IPS-NIHi7 (cell line): ENCODE results near the gene TSKU.

Experiments used
- DNase-seq: peaks from one replicate; pipeline ENCODE4 v3.0.0; 2012; ENCODE audit warnings: mixed read lengths; ENCODE audit errors: extremely low spot score

TSKU gene

DNA sequence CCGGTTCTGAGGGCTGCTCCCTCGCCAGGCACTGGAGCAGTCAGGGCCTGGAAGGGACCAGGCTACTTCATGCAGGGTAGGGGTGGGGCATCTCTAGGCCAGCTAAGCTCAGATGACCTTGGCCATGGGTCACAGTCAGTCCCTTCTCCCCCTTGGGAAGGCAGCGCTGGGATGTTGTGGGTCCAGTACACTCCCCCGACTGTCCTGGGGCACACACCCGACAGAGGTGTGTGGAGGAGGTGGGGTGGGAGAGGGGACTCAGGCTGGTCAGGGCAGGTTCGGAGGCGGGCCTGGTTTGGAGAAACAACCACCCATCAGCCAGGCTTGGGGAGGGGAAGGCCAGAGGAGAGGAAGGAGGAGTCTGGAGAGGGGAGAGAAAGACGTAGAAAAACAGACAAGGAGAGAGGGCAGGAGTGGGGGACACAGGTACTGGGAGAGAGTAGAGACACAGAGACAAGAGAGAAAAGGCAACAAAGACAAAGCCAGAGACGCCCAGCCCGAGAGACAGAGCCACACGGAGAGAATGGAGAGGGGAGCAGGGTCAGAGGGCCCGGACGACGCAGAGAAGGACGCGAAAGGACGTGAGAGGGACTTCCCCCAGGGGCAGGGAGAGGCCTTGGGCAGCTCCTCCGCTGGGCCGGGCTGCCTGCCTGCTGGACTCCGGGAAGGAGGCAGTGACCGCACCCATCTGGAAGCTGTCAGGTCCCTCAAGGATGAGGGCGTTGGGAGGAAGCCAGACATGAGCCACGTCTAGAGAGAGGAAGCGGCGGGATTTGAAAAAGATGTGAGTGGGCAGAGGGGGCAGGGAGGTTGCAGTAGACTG is 30.6 kb upstream of the TSKU start:
- no peak for DNase-seq

DNA sequence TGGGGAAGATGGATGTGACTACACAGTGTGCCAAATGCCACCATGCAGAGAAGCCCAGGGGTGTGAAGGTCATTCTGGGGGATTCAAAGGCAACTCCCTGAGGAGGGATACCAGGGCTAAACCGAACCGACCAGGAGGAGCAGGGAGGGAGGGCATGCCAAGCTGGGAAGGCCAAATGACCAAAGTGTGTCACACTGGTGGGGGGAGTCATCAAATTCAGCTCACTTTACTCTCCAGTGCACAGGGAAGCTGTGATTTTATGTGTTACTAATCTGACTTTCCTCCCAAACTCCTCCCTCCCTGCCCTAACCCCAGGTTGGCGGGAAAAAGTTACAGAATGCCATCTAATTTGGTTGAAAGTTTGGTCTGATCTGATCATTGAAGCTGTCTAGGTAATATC is 29.7 kb upstream of the TSKU start:
- DNase-seq = no peak

DNA sequence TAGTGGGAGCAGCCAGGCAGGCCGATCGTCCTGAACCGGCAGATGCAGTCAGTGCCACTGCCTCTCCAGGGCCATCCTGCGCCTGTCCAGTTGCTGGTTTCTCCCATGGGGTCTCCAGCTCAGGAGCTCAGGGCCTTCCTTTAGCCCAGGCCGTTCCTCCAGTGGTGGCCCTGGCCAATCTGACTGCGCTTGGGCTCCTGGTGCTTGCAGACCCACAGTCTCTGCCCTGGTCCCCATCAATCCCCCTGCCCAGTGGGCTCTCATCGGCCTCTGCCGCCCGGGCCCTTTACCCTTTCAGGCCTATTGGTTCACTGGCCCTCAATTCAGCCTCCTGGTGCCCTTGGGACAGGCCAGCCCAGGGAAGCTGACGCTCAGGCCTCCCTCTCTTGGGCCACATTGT is 29.2 kb upstream of the TSKU start:
- no peak for DNase-seq

DNA sequence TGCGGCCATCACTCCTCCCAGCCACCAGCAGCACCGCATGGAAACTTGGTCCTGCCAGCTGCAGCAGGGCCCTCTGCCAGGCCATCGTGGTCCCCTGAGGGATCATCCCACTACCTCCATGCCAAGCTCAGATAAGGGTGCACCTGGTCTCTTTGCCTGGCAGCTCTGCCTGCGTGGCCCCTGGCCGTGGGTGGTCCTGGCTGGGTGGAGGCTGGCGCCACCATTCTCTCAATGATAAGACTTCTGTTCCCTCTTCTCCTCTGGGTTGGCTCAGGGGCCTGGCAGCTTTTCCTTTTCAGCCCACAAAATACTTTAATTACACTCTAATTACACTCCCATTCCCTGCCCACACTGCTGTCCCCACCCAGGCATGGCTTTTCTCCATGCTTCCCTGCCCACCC is 26.8 kb upstream of the TSKU start:
- DNase-seq = no peak

DNA sequence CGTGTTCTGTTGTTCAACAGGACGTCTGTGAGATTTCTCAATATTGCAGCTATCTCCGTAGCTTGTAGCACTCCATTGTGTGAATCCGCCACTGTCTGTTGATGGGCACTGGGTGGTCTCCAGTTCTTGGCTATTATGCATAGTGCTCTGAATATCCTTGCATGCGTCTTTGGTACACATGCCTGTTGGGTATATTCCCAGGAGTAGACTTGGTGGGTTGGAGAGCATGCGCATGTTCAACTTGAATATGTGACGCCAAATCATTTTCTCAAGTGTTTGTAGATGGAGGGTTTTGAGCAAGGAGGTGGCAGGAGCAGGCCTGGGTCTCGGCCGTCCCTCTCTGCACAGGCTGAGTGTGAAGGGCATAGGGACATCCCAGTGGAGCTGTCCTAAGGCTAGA is 24.8 kb upstream of the TSKU start:
- no peak for DNase-seq

DNA sequence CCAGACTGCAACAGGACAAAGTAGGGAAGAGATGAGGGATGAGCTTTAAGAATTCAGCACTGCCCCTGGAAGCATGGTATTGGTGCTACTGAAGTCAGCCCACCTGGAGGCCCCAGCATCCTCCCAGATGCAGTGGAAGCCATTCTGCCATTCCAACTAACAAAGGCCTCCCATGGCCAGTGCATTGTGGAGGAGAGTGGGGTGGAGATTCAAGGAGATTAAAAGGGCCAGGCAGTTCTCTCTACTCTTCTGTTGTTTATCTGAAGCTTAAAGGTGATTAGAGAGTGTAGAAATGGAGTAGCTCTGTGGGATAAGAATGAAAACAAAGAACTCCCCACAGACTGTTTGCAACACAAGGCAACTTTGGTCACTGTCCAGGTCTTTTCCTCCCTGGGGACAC is 24.1 kb upstream of the TSKU start:
- no peak for DNase-seq

DNA sequence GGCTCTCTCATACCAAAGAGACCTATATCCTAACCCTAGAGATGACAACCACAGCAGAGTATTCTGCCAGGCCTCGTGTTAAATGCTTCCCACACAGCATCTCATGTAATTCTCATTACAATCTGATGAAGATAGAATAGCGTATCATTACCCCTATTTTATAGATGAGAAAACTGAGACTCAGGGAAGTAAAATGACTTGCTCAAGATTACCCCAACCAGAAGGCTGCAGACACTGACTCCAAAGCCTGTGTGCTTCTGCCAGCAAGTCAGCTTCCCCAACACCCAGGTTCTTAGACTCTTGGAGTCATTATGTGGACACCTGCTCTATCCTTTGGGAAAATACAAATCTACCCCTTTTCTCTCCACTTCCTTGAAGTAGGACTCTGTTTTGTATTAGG is 23.6 kb upstream of the TSKU start:
- DNase-seq = no peak

DNA sequence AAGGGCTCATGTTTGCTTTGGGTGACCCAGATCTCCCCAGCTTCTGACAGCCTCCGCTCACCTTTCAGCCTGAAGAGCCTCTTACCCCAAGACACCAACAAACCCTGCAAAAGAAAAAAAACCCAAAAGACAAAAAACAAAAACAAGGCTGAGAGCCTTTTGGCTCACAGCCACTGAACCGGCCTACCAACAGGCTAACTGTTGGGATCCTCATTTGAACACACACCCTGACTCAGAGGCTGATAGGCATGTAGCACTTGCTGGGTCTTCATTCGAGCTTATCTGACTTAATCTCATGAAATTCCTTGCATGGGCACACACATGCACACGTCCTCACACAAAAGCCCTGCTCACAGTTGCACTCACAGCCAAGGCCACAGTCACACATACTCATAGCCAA is 22.9 kb upstream of the TSKU start:
- no peak for DNase-seq

DNA sequence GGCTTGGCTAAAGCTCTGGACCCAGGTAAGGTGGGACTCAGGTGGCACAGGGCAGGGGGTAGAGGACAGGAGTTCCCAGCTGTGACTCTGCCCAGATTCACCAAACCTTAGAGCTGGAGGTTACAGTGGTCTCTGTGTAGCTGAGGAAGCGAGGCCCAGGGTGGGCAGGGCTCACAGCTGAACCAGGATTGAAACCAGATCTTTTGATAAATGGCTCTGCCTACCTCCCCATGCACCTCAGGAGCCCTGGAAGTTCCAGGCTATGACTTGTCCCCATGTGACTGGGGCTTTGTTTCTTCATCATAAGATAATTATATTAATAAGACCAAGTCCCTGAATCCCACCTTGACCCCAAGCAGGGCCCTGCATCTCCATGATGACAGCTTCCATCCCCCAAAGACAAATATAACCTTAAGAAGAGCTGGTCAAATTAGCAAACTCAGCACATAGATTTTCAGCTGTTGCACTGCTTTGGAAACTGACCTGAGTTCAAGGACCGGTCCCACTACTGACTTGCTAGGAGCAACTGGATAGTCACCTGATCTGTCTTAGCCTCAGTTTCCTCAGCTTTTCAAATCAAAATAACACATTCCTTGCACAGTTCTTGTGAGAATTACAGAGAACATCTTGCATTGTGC is 21.3 kb upstream of the TSKU start:
- DNase-seq = no peak

DNA sequence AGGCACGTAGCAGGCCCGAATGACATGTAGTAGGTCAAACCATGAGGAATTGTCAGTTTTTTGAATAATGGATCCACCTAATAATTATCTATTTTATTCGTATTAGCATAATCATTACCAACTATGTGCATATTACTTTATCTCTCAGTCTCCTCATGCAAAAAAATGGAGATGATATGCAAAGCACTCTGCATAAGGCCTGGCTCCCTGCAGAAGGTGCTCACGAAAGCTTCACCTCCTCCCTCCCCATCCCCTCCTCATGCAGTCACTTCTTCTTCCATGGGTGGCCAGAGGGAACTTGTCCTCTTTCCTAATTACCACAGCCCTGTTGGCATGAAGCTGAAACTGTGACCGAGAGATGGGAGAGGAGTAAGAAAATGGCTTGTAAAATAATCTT is 20.8 kb upstream of the TSKU start:
- no peak for DNase-seq

DNA sequence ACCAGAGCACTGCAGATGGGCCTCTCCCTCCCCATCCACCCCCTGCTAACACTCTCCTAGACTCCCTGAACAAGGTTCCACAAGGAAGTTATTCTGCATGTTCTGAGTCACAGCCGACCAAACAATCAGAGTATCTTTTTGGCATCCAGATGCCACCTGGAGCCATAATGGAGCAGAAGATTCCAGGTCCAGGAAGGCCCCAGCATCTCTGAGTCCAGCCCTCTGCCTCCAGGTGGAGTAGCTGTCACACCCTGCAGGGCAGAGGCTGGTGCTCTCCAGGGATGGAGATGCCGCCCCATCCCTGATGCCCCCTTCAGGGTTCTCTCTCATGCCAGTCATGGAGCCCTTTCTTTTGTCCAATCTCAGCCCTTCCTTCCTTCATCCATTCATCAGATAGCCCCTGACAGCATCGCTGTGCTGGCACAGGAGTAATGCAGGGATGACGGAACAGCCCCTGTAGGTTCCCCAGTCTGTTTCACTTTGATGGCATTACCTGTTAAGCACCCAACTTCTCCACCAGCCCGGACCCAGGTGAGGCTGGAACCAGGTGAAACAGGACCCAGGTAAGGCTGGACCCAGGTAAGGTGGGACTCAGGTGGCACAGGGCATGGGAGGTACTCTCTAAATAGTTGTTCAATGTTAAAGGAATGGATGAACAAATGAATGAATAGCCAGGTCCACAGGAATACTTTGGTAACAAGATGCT is 20.1 kb upstream of the TSKU start:
- no peak for DNase-seq

DNA sequence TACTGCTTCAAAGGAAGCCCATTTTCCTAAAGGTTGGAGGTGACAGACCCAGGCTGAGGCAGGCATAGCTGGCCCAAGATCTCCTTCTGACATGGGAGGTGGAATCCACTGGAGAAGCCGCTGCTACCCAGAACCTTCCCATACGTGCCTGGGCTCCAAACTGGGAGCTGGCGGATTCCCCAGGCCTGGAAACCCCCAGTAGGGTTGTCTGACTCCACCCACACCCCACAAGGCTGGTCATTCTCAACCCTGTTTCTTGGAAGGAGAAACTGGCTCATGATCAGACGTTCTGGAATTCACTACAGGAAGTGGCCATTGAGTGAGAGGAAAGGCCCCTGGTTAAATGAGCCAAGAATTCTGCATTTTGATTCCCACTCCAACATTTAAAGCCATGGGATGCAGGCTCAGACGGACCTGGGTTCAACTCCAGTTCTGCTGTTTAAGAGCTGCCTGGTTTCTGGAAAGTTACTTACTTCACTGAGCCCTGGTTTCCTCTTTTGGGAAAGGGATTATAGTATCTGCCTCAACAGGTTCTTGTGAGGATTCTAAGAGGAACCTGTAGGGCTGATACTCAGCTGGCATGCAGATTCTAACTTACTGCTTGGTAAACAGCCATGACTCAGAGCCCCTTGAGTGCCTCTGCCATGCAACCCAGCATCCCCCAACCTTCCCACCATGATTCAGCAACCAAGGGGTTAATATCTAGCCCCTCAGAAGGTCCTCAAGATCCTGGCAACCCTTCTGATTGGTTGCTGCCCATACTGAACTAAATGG is 19.4 kb upstream of the TSKU start:
- no peak for DNase-seq

DNA sequence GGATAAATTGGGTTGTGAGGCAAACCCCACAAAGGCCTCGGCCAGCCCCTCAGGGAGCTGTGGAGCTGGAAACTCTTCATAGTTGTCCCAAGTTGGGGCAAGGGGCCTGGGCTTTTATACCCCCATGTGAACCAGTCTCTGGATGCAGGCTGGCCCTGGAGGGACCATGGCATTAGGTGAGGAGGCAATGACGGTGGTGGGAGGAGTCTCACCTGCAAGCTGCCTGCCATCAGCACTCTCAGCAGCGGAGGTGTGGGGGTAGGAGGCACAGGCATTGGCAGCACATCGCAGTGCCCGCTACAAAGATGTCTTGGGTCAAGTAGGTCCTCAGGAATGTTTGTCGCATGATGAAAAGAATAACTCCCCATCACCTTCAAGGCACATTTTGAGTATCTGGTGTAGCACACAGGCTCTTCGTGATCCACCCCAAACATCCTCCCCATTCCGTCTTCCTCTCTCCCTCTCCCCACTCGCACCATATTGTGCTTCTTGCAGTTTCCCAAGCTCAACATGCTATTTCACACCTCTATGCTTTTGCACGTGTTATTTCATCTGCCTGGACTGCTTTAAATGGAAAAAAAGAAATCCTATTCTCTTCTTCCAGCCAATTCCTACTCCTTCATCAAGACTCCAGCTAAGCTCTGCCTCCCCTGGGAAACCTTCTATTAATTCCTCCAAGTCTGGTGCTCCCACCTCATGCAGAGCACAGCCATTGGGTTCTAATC is 18.1 kb upstream of the TSKU start:
- no peak for DNase-seq

DNA sequence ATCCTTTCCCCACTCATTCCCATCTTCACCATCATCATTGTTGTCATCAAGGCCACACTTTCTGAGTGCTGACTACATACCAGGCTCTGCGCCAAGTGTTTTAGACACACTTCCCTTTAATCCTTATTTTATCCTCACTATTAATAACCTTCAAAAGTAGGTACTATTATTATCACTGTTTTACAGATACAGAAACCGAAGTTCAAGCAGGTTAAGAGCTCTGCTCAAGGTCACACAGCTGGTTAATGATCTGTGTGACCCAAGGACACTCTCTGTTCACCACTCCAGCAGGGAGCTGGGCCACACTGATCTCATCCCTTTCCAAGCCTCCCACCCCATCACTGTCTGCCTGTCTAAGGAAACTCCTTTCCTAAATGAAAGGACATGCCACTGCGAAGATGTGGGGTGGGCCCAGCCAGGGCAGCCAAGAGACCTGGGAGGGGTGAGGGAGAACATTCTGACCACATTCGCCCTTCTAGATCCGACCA is 17.2 kb upstream of the TSKU start:
- DNase-seq = no peak

DNA sequence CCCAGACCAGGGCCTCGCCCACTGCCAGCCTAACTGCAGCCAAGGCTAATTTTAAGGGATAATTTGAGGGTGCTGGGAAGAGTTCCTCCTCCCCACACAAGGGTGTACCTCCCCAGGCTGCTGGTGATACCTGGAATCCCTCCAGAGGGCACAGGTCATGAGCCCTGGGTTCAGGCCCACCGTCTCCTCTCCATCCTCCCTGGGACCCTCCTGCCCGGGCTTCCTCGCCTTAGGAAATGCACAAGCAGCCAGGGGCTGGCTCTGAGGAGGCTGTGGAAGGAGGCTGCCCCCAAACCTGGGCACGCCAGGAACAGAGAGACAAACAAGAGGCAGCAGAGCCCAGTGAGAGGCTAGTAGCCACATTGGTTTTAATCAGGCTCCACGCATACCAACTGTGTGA is 16.6 kb upstream of the TSKU start:
- no peak for DNase-seq

DNA sequence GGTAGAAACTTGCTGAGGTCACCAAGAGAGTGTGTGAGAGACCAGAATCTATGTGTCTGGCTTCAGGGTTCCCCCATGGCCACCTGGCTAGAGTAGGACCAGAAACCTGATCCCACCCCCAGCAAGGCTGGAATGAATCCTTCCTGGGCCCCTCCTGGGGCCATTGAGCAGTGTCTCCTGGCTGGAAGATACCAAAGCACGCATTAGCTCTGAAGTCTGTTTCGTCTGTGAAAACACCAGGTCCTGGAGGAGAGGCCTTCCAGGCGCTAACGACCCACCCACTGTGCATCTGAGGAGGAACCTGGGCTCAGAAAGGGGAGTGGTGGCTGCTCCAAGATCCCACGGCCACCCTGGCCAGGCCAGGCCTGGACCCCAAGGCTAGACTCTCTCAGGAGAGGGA is 15.5 kb upstream of the TSKU start:
- no peak for DNase-seq

DNA sequence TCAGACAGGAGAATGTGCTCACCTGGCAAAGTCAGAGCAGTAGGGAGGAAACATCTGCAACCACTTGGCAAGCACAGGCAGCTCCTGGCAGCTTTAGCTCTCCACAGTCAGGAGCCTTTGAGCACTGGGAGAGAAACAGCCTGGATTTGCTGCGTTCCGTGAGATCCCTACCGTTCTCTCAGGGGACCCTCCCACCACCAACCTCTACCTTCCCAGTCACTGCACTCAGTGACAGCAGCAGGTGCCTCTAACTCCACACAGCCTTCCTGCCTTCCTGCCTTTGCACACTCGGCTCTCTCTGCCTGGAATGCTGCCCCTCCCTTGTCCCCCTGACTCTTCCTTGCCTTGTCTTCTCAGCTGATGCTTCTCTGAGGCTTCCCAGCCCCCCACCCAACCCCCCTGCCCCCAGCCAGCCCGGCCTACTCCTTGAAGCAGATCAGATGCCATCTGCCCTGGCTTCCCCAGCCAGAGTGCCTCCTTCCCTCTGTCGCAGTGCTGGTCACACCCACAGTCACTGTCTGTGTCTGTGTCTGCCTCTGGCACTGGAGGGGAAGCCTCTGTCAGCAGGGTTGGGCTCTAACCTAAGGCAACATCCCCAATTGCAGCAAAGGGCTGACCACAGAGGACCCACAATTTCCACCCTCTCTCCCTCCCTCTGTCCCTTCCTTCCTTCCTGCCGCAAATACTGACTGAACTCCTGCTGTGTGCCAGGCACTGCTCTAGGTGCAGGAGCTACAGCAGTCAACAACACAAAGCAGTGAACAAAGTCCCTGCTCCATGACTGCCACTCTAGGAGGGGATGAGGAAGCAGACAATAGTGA is 14.9 kb upstream of the TSKU start:
- no peak for DNase-seq

DNA sequence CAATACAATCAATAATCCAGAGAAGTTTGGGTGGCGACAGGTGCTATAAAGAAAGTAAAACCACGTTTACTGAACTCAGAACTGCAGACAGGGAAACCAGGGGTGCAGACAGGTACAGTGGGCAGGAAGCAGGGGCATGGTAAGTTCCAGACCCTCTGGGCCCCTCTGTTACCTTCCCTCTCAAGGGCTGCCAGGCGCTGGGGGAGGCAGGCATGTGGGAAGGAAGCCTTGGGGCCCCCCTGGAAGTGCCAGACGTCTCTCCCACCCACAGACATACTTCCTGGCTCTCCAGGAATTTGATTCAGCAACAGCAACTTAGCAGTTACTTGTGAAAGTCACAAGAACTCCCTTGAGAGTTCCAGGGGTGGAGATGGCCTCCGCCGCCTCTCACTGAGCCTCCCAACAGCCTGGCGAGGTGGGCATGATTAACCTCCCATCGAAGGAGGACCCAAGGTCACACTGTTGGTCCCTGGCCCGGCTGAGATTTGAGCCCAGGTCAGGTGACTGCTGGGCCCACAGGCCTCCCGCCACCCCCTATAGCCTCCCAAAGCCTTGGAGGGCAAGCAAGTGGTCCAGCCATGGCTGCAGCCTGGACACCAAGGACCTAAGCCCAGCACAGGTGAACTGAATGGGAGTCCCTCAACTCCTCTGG is 14.1 kb upstream of the TSKU start:
- no peak for DNase-seq

DNA sequence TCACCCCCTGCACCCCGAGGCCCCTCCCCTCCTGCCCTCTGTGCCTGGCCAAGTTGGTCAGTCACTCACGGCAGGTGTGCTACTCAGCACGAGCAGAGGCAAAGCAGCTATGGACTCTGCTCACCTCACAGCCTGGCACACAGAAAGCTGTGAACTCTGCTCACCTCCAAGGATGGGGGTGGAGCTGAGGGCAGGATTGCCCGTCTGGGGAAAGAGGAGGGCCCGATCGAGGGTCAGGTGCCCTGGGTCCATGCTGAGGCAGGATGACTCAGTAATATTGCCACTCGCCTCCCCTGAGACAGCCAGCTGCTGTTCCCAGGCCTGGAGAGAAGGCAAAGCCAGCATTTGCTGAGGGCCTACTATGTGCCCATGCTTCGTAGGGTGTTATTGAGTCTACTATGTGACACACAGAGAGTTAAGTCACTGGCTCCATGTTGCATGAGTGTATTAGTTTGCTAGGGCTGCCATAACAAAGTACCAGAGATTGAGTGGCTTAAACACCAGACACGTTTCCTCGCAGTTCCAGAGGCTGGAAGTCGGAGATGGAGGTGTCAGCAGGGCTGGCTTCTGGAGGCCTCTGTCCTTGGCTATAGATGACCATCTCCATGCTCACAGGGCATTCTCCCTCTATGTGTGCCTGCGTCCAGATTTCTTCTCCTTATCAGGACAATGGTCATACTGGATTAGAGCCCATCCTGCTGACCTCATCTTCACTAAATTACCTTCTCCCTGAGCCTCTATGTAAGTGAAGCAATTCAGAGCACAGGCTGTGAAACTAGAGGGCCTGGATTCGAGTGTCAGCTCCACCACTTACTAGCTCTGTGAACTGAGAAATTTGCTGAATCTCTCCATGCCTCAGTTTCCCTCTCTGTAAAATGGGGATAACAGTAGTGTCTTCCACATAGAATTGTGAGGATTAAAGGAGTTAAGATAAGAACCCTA is 13.2 kb upstream of the TSKU start:
- no peak for DNase-seq
